Hepatocyte (in vitro differentiated cells): Measurements from ENCODE around the gene CUL1.

Experiments used
- CTCF ChIP-seq: fragments of 200-600 bp; sonication (generic); IDR thresholded peaks from 2 replicates; pipeline ENCODE4 v1.5.1; 2016; ENCODE audit warnings: antibody characterized with exemption, mild to moderate bottlenecking; ENCODE audit not compliant: poor library complexity
- EZH2 ChIP-seq: fragments of 200-600 bp; sonication (generic); IDR thresholded peaks from 2 replicates; pipeline ENCODE4 v1.6.1; 2016; ENCODE audit warnings: antibody characterized with exemption, mild to moderate bottlenecking, borderline replicate concordance

- TF ChIP-seq CTCF (no peak), EZH2 (no peak)
These were observed 16.9 kb upstream of the CUL1 start for GRCh38 chr7:148681821-148682220.
